HUDEP-2 (cell line): ENCODE measurements around the gene C1orf174.

ENCODE experiments used
- DNase-seq, 76 experiments: peaks; one replicate each; lab custom pipeline; 2025; ENCODE audit not compliant: unreplicated experiment in 76 of 76; lab: John Stamatoyannopoulos, UW

C1orf174 gene

DNA sequence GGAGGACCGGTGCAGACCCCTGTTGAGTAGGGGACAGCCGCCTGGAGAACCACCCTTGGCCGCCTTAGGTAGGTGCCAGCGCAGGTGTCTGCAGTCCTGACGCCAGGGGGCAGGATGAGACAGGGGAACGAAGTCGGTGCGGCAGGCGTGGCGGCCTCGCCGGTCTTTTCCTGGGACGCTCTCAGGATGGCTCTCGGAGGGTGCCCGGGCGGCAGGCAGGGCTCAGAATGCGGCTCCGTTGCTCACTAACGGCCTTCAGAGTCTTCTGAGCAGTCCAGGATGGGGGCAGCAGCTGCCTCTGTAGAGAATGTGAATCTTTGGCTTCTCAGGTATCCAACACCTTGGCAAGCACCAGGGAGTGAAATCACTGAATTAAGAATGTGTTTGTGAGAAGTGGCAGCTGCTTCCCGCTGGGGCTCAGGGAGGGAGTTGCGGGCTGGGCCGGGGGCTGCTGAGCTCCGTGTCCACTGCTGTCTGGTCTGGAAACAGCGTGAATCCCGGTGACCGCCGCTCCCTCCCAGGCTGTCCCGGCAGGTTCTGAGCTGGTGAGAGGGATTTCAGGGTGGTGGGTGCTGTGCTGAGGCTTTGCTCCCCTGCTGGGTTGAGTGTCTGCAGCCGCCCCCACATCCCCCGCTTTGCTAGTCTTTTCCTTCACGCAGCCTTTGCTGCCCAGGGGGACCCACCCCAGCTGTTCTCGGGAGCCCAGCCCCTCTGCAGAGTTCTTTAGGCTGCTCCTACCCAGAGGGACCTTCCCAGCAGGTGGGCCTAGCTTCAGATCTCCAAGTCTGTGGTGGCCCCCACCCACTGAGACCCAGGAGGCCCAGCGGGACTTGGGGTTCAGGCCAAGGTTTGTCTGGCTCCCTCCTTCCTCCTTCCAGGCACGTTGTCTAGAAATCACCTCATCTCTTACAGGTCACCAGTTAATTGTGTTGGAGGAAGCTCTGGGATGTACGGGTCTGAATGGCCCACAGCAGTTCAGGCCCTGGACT lies 11.1 kb upstream of the C1orf174 start:
- peak in 51 of 76 experiments; percentile 2 to 73 (median 46) for DNase-seq

DNA sequence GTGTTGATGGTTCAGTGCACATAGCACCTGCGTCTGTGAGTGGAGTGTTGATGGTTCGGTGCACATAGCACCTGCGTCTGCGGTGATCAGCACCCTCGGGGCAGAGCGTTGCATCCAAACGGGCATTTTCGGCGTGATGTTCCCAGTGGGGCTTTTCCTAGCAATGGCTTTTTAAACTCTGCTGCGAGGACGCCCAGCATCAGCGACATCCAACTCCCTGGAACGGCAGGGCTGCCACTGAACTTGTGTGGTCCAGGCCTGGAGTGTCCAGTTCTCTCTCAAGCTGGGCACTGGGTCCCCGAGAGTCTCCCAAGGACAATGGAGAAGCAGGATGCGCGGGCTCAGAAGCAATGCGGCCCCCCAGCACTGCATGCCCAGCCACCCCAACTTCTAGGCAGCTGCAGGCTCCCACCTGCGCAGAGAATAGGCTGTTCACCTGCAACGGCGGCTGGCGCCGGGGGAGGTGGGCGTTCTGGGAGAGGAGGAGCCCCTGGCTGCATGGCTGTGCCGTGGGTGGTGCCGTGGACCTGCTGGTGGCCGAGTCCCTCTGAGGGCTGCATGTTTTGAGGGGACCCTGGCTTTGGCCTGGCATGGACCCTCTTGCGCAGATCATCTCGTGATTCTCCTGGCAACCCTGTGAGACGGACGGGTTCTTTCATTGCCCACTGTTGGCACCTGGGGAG lies 10.1 kb upstream of the C1orf174 start:
- DNase-seq = no peak

DNA sequence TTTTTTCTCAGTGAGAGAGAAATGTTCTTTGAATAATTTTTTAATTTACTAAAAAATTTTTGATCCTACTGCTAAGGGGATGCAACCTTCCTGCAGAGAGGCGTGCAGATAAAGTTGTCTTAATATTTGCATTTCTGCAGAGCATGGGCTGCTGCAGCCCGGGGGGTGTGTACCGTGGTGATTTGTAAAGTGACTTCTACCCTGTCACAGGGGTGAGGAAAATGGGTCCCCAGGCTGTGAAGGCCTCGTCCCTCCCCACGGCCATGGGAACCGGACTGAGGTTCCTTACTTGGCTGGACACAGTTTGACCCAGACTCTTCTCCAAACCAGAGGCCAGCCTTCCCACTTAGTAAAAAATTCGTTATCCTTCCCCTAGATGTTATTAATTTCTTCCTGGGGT lies 9.5 kb upstream of the C1orf174 start:
- no peak for DNase-seq

DNA sequence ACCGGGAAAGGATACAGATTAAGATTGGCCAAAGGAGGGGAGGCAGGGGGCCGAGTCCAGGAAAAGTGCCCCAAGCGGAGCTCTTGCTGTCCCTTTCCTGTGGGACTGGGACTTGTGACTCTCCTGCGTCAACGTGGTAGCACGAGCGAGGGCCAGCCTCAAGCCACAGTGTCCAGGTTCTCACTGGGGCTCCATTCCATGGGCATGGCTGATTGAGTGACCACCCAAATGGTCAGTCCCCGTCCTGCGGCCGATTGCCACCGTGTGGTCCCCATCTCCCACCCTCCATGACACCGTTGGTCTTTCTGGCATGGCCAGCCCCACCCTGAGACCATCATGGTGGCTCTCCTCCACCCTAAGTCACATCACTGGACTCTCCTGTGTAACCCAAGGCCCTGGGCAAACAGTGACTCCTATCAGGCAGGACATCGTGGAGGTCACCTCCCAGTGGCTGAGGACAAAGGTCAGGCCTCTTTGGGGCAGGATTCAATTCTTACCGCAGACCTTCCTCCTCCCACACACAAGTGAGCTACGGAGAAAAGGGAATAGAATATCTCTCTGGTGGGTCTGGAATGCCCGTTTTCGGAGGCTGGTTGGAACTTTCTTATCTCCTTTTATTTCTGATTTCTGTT lies 8.9 kb upstream of the C1orf174 start:
- no peak for DNase-seq

DNA sequence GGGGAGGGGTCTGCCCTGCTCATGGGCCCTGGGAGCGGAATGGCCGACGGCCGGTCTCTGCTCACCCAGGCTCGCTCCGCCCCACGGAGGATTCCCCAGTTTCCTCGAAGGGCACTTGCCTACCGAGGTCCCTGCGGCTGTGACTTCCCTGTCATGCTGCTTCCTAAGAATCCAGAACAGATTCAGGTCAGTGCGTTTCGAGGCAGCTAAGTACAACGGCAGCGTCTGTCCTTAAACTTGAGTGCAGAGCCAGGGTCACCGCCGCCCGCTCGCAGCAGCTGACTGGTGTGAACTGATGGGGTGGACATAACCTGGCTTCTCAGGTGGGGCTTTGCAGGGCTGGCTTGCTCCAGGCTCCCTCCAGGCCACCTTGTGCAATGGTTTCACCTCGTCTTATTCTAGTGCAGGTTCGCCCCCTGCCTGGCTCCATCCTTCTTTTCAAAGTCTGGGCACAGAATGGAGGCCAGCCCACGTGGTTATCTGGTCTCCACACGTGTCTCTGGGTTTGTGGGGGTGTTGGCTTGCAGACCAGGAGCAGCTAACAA lies 7.6 kb upstream of the C1orf174 start:
- DNase-seq = peak in 1 of 76 experiments; percentile 3

DNA sequence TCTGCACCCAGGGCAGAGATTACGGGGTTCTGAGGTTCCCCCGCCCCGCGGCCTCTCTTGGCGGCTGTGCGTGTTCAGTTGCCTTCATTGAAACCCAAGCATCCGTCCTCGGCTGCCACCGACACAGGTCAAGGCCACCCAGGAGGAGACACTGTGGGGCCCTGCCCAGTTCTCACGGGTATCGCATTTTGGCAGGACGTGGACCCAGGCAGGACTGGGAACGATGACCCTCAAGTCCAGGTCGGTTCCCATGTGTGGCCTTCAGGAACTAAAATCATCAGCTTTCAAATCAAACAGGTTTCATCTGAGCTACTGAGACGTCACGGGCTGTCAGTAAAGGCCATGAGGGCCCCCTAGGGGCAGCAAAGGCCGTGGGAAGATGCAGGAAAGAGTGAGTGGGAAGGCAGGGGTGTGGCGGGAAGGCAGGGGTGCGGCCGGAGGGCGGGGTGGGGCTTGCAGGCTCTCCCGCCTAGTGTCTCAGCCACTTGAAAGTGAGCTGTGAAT lies 7.0 kb upstream of the C1orf174 start:
- peak in 62 of 76 experiments; percentile 7 to 78 (median 44) for DNase-seq

DNA sequence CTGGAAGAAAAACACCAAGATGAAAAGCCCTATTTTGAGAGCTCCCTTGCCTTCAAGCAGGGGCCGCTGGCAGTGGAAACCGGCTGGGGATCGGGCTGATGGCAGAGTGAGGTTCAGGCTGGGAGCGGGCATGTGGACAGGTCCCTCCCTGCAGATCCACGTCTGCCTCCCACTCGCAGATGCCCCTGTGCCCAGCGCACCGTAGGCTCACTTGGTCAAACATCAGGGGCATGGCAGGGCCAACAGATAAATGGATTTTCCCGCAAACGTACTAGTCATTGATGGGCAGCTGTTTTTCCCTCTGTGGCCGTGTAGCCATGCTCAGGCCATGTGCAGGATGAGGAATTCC lies 6.6 kb upstream of the C1orf174 start:
- no peak for DNase-seq

DNA sequence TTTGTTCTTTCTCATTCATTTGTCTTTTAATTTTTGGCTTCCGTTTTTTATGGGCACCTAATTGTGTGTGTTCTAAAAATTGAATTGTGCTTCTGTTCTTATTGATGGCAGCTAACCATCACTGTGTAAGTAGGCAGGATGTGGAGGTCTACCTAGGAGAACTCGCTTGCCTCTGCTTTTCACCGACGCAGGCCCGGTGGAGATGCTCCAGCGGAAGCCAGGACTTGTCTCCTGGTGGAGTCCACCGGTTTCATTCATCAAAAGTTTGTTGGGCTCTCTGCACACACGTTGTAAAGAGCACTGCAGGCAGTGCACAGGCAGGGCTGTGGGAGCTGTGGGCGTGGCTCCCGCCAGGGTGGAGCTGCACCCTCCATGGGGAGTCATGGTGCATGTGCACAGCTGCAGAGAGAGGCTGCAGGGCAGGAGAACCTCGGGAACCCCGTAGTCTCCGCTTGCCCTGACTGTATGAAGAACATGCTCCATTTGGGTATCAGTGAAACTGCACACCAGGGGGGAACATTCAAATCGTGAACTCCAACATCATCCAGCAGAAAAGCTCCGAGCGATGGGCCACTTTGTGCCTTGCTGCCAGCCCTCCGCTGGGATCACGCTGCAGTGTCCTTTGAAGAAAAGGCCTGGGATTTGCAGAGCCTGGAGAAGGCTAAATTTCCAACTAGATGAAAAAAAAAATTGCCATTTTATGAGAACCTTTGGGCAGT lies 6.0 kb upstream of the C1orf174 start:
- DNase-seq = peak in 37 of 76 experiments; percentile 6 to 51 (median 19)

DNA sequence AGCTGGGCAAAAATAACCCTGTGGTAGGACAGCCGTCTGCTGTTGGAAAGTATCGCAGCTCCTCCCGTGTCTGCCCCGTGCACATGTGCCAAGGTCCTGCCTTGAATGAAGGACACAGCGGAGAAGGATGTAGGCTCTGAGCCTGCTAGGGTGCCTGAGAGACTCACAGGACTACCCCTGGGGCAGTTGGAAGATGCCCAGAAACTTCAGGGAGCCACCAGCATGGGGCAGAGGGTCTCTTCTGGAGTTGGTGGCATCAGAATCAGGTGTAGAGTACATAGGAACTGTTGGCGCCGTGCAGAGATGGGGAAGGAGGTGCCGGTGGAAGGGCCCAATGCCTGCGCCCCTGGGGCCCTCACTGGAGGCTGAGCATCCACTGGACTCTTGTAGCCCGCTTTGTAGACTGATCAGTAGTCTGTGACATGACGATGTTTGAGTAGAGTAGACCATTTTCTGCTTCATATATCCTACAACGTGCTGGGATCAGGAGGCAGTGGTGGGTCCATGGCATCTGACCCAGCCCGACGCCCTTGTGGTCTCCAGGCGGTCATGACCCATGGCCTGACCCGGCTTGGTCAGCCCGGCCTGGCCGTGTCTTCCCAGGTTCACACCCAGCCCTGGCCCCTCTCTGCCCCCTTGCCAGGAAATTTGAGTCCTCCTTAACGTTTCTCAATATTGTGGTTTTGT lies 5.3 kb upstream of the C1orf174 start:
- DNase-seq = no peak

DNA sequence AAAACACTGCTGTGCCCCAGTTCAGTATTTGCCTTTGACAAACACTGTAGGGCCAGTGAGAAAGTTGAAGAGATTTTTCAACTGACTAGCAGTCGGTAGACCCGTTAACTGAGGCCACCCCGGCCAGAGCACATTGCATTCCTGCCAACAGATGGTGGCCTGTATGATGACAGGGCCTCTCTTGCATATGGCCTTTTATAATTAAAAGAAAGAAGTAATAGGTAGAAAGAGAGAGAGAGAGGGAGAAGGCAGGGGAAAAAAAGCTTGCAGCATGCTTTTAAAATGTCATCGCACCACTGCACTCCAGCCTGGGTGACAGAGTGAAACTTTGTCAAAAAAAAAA lies 4.7 kb upstream of the C1orf174 start:
- DNase-seq = no peak

DNA sequence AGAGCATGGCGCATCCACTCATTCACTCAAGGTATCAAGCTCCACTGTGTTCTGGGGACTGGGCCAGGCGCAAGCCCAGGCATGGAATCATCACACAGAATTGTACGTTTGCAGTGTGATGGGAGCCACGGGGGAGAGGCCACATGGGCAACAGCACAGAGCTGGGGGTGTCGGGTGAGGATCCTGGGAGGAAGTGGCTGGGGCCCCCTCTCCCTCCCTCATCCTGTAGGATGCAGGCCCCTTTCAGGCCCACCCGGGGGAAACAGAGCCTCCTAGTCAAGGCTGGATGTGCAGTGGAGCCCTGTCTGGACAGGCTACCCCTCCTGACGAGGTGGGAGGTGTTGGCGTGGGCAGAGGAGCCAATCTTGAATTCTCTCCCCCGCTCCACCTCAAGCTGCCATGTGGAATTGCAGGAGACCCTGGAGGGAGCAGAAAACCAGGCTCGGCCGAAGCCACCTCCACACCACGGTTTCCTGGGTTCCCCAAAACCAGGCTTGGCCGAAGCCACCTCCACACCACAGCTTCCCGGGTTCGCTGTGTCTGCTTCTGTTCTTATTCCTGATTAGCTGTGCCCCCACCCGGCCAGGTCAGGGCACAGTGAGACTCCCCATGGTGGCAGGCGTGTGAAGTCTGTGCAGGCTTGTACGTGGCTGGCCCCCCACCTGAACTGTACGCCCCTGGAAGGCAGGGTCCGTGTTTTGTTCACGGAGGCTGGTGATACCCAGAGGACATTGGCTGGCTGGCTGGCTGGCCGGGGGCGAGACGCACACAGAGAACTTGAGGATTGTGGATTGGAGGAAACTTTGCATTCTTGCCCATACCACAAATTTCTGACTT lies 4.2 kb upstream of the C1orf174 start:
- DNase-seq = no peak

DNA sequence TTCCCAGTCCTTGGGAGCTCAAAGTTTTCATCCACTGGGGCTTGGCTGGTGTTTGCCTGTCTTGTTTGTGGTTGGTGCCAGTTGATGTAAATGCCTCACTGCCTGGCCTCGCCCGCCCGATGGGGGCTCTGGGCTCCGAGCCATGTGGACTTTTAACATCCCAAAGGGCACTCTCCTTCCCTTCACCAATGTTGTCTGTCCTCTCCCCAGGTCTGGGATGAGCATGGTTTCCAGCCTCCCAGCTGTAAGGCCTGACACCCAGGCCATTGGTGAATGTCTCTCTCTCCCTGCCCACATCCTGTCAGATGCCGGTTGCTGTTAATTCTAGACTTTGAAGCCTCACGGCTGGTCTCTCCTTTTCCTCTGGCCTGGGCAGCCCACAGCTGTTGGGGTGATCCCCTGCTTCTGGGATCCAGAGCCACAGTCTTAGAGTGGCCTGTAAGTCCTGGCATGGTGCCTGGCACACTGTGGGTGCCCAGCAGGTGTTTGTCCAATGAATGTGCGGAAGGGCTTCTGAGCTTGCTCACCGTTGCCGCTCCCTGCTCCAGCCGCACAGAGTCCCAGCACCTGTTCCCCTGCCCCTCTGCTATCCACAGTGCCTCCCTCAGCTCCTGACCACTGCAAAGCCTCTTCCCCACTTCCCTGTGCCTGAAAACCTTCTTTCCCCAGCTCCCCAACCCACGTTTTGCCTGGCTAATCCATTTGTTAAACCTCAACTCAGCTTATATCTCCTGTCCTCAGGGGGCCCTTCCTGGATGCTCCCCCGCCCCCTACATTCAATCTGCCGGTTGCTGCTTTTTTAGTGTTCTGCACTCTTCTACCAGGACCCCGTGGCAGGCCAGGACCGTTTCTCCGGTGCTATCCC lies 3.3 kb upstream of the C1orf174 start:
- no peak for DNase-seq

DNA sequence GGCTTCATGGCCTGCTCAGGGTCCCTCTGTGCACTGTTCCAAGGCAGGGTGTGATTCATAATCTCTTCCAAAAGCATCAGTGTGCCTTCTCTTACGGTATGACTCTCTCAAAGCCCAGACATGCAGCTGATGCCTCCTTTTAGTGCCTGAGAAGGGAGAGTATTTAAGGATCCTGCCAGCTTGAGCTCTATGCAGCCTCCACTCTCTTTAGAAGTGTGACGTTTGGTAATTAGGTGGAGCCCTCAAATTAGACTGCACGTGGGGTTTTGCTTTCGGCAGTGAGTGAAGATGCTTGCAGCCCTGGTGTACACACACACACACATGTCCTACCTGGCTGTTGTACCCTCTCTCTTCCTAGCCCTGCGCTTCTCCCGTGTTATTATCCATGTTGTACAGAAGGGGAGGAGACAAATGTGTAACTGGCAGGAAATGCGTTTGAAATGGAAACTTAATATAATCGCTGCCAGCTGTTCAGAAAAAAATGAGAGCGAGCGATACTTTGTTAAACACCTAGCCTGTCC lies 2.6 kb upstream of the C1orf174 start:
- DNase-seq = no peak

DNA sequence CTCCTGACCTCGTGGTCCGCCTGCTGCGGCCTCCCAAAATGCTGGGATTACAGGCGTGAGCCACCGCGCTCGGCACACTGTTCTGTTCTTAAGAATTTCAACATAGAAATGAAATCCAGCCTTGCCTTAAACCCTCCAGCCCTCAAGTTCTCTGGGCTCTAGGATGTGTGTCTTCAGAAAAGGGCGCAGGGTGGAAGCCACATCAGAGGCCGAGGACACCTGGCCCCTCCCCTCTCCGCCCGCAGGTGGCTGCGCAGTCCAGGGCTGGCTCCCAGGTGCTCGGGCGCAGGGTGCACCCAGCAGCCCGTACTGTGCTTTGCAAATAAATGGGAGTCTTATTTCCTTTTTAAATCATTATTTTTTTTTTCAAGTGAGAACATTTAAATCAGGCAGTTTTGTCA lies 2.0 kb upstream of the C1orf174 start:
- no peak for DNase-seq

DNA sequence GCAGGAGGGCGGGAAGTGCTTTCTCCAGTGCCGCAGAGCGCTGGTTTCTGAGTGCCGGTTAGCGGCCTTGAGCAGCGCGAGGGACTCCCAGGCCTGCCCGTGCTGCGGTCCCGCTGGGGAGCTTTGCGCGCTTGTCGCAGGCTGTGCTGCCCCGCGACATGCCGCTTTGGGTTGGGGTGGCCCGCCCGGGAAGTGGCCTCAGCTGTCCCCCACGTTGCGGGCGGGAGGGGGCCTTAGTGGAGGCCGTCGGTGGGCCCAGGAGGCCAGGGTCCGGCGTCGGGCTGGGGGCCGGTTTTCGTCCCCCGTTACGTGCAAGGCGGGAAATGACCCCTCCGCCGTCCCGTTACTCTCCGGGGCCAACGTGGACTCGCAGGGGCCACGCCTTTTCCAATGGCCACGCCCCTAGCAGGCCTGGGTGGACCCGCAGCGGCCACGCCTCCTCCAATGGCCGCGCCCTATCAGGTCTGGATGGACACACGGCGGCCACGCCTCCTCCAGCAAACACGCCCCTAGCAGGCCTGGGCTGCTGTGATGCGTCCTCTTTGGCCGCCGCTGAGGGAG lies 977 bp upstream of the C1orf174 start:
- peak; percentile 25 to 98 (median 94) for DNase-seq

DNA sequence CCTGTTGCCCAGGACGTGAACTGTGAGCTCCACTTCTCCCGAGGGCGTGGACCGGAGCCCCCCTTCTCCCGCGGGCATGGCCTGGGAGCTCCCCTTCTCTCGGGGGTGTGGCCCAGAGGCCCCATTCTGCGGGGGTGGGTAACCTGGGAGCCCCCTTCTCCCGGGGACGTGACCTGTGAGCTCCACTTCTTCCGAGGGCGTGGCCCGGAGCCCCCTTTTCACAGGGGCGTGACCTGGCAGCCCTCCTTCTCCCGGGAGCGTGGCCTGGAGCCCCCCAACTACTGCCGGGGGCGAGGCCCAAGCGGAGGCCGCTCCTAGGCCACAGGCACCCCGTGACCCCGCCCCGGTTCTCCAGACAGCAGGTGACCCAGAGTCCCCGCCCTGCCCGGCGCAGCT lies 320 bp downstream of the C1orf174 start:
- DNase-seq = peak in 14 of 76 experiments; percentile 17 to 53 (median 38)

DNA sequence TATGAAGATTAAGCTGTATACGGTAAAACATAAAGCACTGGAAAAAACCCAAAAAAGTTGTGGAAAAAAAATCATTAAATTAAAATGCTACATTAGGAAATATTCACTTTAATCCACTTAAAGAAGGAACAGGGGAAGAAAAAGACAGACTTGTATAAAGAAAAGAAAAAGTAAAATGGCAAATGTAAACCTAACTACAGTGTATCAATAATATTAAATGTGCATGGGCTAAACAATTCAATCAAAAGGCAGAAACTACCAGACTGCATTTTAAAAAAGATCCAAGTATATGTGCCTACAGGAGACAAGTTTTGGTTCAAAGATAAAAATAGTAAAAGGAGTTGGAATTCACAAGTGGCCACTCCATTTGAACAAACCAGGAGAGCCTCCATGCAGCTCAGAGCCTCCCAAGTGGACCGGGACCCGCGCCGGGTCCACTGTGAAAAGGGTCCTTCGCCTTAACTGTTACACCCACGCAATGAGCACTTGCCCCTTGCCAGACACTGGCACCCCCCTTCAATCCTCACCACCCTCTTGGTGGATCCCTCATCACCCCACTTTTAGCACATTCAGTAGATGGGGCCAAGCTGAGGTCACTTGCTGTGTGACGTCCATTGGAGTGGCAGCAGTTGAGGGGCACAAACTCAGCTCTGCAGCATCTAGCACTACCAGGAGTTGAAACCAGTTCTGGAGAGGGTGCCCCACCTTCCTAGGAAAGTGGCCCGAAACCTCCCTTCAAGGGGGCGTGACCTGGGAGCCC lies 898 bp downstream of the C1orf174 start:
- peak in 16 of 76 experiments; percentile 4 to 45 (median 18) for DNase-seq
